Osteoblast (primary cell): ENCODE data around the gene GALK1. TPM values are rescaled to one million over a fixed set of nuclear protein-coding genes. Genes with fewer than 3 reads are reported as not detected.

Experiments used
- DNase-seq: peaks from one replicate; pipeline ENCODE4 v3.0.0; 2011; ENCODE audit warnings: low spot score, mixed read lengths; ENCODE audit not compliant: insufficient read length; ENCODE audit errors: missing footprints
- H2AFZ ChIP-seq: 2 replicates; pipeline ENCODE4 v1.6.0; 2011; ENCODE audit warnings: mild to moderate bottlenecking, low read length
- H3K27ac ChIP-seq: 2 replicates; pipeline ENCODE4 v1.5.1; 2011; ENCODE audit warnings: mild to moderate bottlenecking, low read depth, low read length, moderate library complexity
- H3K27me3 ChIP-seq: 2 replicates; pipeline ENCODE4 v1.6.0; 2012; ENCODE audit warnings: mild to moderate bottlenecking, control low read depth, inconsistent platforms, low read length, moderate library complexity; ENCODE audit not compliant: insufficient read depth
- H3K36me3 ChIP-seq: 2 replicates; pipeline ENCODE4 v1.5.1; 2011; ENCODE audit warnings: mild to moderate bottlenecking, low read length, control low read depth, moderate library complexity; ENCODE audit not compliant: insufficient read depth
- H3K4me1 ChIP-seq: 2 replicates; pipeline ENCODE4 v1.5.1; 2011; ENCODE audit warnings: mild to moderate bottlenecking, low read length, control low read depth, moderate library complexity; ENCODE audit not compliant: insufficient read depth
- H3K4me2 ChIP-seq: 2 replicates; pipeline ENCODE4 v1.6.0; 2011; ENCODE audit warnings: mild to moderate bottlenecking, low read length; ENCODE audit not compliant: insufficient read depth
- H3K4me3 ChIP-seq: fragments of 200-600 bp; sonication (generic); 3 replicates; pipeline ENCODE4 v1.5.1; 2012; ENCODE audit warnings: mild to moderate bottlenecking, low read length, inconsistent platforms; ENCODE audit not compliant: insufficient read depth
- H3K79me2 ChIP-seq: 2 replicates; pipeline ENCODE4 v1.6.0; 2012; ENCODE audit warnings: mild to moderate bottlenecking, low read length, control low read depth, inconsistent platforms; ENCODE audit not compliant: insufficient read depth
- H3K9me3 ChIP-seq: 2 replicates; pipeline ENCODE4 v1.5.1; 2011; ENCODE audit warnings: low read depth, low read length, control low read depth
- H4K20me1 ChIP-seq: 2 replicates; pipeline ENCODE4 v1.6.0; 2012; ENCODE audit warnings: mild to moderate bottlenecking, low read length, control low read depth; ENCODE audit not compliant: insufficient read depth
- CTCF ChIP-seq: IDR thresholded peaks from 2 replicates; pipeline ENCODE4 v1.5.1; 2011; ENCODE audit warnings: mild to moderate bottlenecking, low read depth, low read length, moderate library complexity; ENCODE audit errors: extremely low read depth
- total RNA-seq: library from RNA; depleted of rRNA; stranded (reverse); fragments of >200 nt; gene quantifications from 2 replicates; pipeline ENCODE4 v1.2.3, GENCODE V29; 2012

Gene GALK1
- total RNA-seq, 1 donor, result 25.3 TPM

- Histone ChIP-seq H3K4me3 (no peak overlapping the region), H4K20me1 (no peaks in the 10 kb centered on the region), H3K36me3 (no peaks in the 10 kb centered on the region), H3K27ac (no peak overlapping the region), H3K4me2 (no peak overlapping the region), H2AFZ (no peak overlapping the region), H3K4me1 (peaks cover 9% of the 10 kb centered on the region), H3K79me2 (no peaks in the 10 kb centered on the region), H3K9me3 (no peaks in the 10 kb centered on the region), H3K27me3 (no peaks in the 10 kb centered on the region)
- no peak for TF ChIP-seq CTCF
- DNase-seq, result peak; percentile 67
Measured at GRCh38 chr17:75737133-75737962, 27.6 kb downstream of the GALK1 start.

- Histone ChIP-seq H3K36me3 (no peaks in the 10 kb centered on the region), H4K20me1 (no peaks in the 10 kb centered on the region), H3K4me3 (no peak overlapping the region), H2AFZ (no peak overlapping the region), H3K27ac (no peak overlapping the region), H3K4me1 (peaks cover 9% of the 10 kb centered on the region), H3K9me3 (no peaks in the 10 kb centered on the region), H3K4me2 (no peak overlapping the region), H3K27me3 (no peaks in the 10 kb centered on the region), H3K79me2 (no peaks in the 10 kb centered on the region)
- TF ChIP-seq CTCF, result no peak
- no peak for DNase-seq
Measured at GRCh38 chr17:75736173-75736835, 28.7 kb downstream of the GALK1 start.

- no peak for TF ChIP-seq CTCF
- H3K27ac ChIP-seq, result no peak overlapping the region
- H3K4me1 ChIP-seq, result peaks cover 9% of the 10 kb centered on the region
- H4K20me1 ChIP-seq, result no peaks in the 10 kb centered on the region
- no peak for DNase-seq
- no peaks in the 10 kb centered on the region for H3K36me3 ChIP-seq
- H2AFZ ChIP-seq, result peak overlapping the region; percentile 56
- H3K4me3 ChIP-seq, result no peak overlapping the region
- no peaks in the 10 kb centered on the region for H3K27me3 ChIP-seq
- no peaks in the 10 kb centered on the region for H3K9me3 ChIP-seq
- H3K4me2 ChIP-seq, result no peak overlapping the region
- no peaks in the 10 kb centered on the region for H3K79me2 ChIP-seq
Measured at GRCh38 chr17:75734674-75735294, 30.2 kb downstream of the GALK1 start.

DNA sequence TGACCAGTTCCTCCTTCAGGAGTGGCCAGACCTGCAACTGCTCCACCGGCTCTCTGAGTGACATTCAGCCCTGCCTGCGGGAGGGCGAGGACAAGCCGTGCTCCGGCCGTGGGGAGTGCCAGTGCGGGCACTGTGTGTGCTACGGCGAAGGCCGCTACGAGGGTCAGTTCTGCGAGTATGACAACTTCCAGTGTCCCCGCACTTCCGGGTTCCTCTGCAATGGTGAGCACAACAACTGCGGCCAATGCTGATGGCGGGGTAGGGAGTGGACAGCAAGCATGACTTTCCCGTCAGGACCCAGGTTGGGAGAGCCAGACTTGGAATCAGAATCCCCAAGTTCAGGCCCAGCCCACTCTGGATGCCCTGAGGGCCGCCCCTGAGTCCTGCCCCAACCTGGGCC is 31.5 kb downstream of the GALK1 start:
- Histone ChIP-seq H3K4me1 (peaks cover 7% of the 10 kb centered on the region), H4K20me1 (no peaks in the 10 kb centered on the region), H3K27ac (no peak overlapping the region), H3K4me3 (no peak overlapping the region), H3K27me3 (no peaks in the 10 kb centered on the region), H3K36me3 (no peaks in the 10 kb centered on the region), H3K9me3 (no peaks in the 10 kb centered on the region), H3K4me2 (no peak overlapping the region), H3K79me2 (no peaks in the 10 kb centered on the region), H2AFZ (no peak overlapping the region)
- no peak for TF ChIP-seq CTCF
- no peak for DNase-seq
